ENCODE data around the gene SERPINH1. TPM values are rescaled to one million over a fixed set of nuclear protein-coding genes. Genes with fewer than 3 reads are reported as not detected.

SERPINH1 gene
- total RNA-seq, 2 experiments from 2014 or later, result 3.5 to 4.1 TPM

- TF ChIP-seq CTCF (IDR thresholded peaks at IDR 0.05), result no peak
- ChIA-PET POLR2A (no interaction called here), CTCF (no interaction called here)
- H3K36me3 Mint-ChIP-seq (ENCODE audit: low read depth), result no peaks in the 10 kb centered on the region
- Histone ChIP-seq H3K36me3 (ENCODE audit: insufficient read depth, low read length) (no peaks in the 10 kb centered on the region), H3K4me1 (ENCODE audit: insufficient read depth, low read length) (no peaks in the 10 kb centered on the region), H3K27ac (ENCODE audit: low read depth in 1 of 2, low read length in 2 of 2) (no peak overlapping the region), H3K4me3 (ENCODE audit: low read length) (no peak overlapping the region), H3K9me3 (ENCODE audit: control insufficient read depth in 1 of 2, insufficient read depth in 1 of 2, low read length in 2 of 2) (peaks cover 0 to 5% of the 10 kb centered on the region in 2 experiments), H3K27me3 (ENCODE audit: control insufficient read depth in 1 of 2, insufficient read depth in 2 of 2, low read length in 2 of 2) (no peaks in the 10 kb centered on the region)
- no peaks in the 10 kb centered on the region for H3K27me3 Mint-ChIP-seq
- intact Hi-C loops (cut with DNase I, micrococcal nuclease), result no loop called here
- no peaks in the 10 kb centered on the region for H3K4me1 Mint-ChIP-seq (ENCODE audit: low read depth)
- no peak overlapping the region for H3K27ac Mint-ChIP-seq
- H3K4me3 Mint-ChIP-seq, result no peak overlapping the region
- DNase-seq (no peak), ATAC-seq (ENCODE audit: poor library complexity) (no peak)
- H3K9me3 Mint-ChIP-seq, result no peaks in the 10 kb centered on the region
Measured at GRCh38 chr11:75603791-75604736, 42.0 kb downstream of the SERPINH1 start.

- H3K4me1 ChIP-seq (ENCODE audit: insufficient read depth, low read length), result no peaks in the 10 kb centered on the region
- no peaks in the 10 kb centered on the region for H3K9me3 Mint-ChIP-seq
- H3K36me3 ChIP-seq (ENCODE audit: insufficient read depth, low read length), result no peaks in the 10 kb centered on the region
- H3K4me3 Mint-ChIP-seq, result no peak overlapping the region
- H3K4me1 Mint-ChIP-seq (ENCODE audit: low read depth), result no peaks in the 10 kb centered on the region
- H3K36me3 Mint-ChIP-seq (ENCODE audit: low read depth), result no peaks in the 10 kb centered on the region
- H3K27ac ChIP-seq (ENCODE audit: low read depth in 1 of 2, low read length in 2 of 2), result no peak overlapping the region
- H3K9me3 ChIP-seq (ENCODE audit: control insufficient read depth in 1 of 2, insufficient read depth in 1 of 2, low read length in 2 of 2), result peaks cover 0 to 5% of the 10 kb centered on the region in 2 experiments
- H3K27ac Mint-ChIP-seq, result no peak overlapping the region
- ATAC-seq (ENCODE audit: poor library complexity) (no peak), DNase-seq (no peak)
- ChIA-PET CTCF (interaction anchor here (0.6 kb wide), 1 partner anchor 237 kb away, joined by 4 read pairs; no protein-coding TSS in a partner anchor), POLR2A (no interaction called here)
- H3K27me3 Mint-ChIP-seq, result no peaks in the 10 kb centered on the region
- H3K4me3 ChIP-seq (ENCODE audit: low read length), result no peak overlapping the region
- intact Hi-C loops (cut with DNase I, micrococcal nuclease), result no loop called here
- no peak for TF ChIP-seq CTCF (IDR thresholded peaks at IDR 0.05)
- H3K27me3 ChIP-seq (ENCODE audit: control insufficient read depth in 1 of 2, insufficient read depth in 2 of 2, low read length in 2 of 2), result no peaks in the 10 kb centered on the region
Measured at GRCh38 chr11:75606099-75606498, 44.0 kb downstream of the SERPINH1 start.

GRCh38 chr11:75611823-75612222, 49.8 kb downstream of the SERPINH1 start:
- POLR2A ChIA-PET, result no interaction called here
- Histone ChIP-seq H3K4me3 (ENCODE audit: low read length) (no peak overlapping the region), H3K27ac (ENCODE audit: low read depth in 1 of 2, low read length in 2 of 2) (no peak overlapping the region), H3K4me1 (ENCODE audit: insufficient read depth, low read length) (no peaks in the 10 kb centered on the region), H3K27me3 (ENCODE audit: control insufficient read depth in 1 of 2, insufficient read depth in 2 of 2, low read length in 2 of 2) (no peaks in the 10 kb centered on the region), H3K36me3 (ENCODE audit: insufficient read depth, low read length) (no peaks in the 10 kb centered on the region), H3K9me3 (ENCODE audit: control insufficient read depth in 1 of 2, insufficient read depth in 1 of 2, low read length in 2 of 2) (no peaks in the 10 kb centered on the region)
- DNase-seq (no peak), ATAC-seq (ENCODE audit: poor library complexity) (no peak)
- no peaks in the 10 kb centered on the region for H3K4me1 Mint-ChIP-seq (ENCODE audit: low read depth)
- intact Hi-C loops (cut with DNase I, micrococcal nuclease), result no loop called here
- H3K36me3 Mint-ChIP-seq (ENCODE audit: low read depth), result no peaks in the 10 kb centered on the region
- no peaks in the 10 kb centered on the region for H3K27me3 Mint-ChIP-seq
- no peak overlapping the region for H3K27ac Mint-ChIP-seq
- no peak for TF ChIP-seq CTCF (IDR thresholded peaks at IDR 0.05)
- H3K9me3 Mint-ChIP-seq, result no peaks in the 10 kb centered on the region
- CTCF ChIA-PET, result no interaction called here
- no peak overlapping the region for H3K4me3 Mint-ChIP-seq
